Endodermal cell (in vitro differentiated cells): ENCODE results near the gene DNAJA4. TPM values are rescaled to one million over a fixed set of nuclear protein-coding genes. Genes with fewer than 3 reads are reported as not detected.

Experiments used
- DNase-seq: peaks from one replicate; pipeline ENCODE4 v3.0.0-alpha.2; 2017
- H3K27ac ChIP-seq: 2 replicates; pipeline ENCODE4 v1.5.1; 2013; ENCODE audit warnings: mild to moderate bottlenecking, low read depth, low read length, moderate library complexity
- H3K27me3 ChIP-seq: 2 replicates; pipeline ENCODE4 v1.6.1; 2013; ENCODE audit warnings: mild to moderate bottlenecking, low read length, moderate library complexity; ENCODE audit not compliant: insufficient read depth, control insufficient read depth, poor library complexity, severe bottlenecking
- H3K36me3 ChIP-seq: 2 replicates; pipeline ENCODE4 v1.7.0; 2013; ENCODE audit warnings: mild to moderate bottlenecking, low read length, moderate library complexity; ENCODE audit not compliant: control insufficient read depth, insufficient read depth
- H3K4me1 ChIP-seq: one replicate; pipeline ENCODE4 v1.7.0; 2013; ENCODE audit warnings: low read length; ENCODE audit not compliant: control insufficient read depth, insufficient read depth
- H3K4me3 ChIP-seq: 2 replicates; pipeline ENCODE4 v1.5.1; 2013; ENCODE audit warnings: mild to moderate bottlenecking, low read length, moderate library complexity
- H3K9ac ChIP-seq: 2 replicates; pipeline ENCODE4 v1.6.1; 2013; ENCODE audit warnings: mild to moderate bottlenecking, low read length, moderate library complexity; ENCODE audit not compliant: poor library complexity, severe bottlenecking; ENCODE audit errors: extremely low read depth
- H3K9me3 ChIP-seq: 2 replicates; pipeline ENCODE4 v1.6.1; 2013; ENCODE audit warnings: mild to moderate bottlenecking, low read length, moderate library complexity; ENCODE audit not compliant: control insufficient read depth
- H3K27ac Mint-ChIP-seq: 2 replicates; pipeline ENCODE4 v1.8.0; 2020; ENCODE audit warnings: mixed read lengths
- H3K27me3 Mint-ChIP-seq: 2 replicates; pipeline ENCODE4 v1.8.0; 2021; ENCODE audit warnings: mild to moderate bottlenecking, mixed read lengths; ENCODE audit not compliant: insufficient read depth
- H3K36me3 Mint-ChIP-seq: 2 replicates; pipeline ENCODE4 v1.8.0; 2020; ENCODE audit warnings: low read depth, mixed read lengths
- H3K4me1 Mint-ChIP-seq: 2 replicates; pipeline ENCODE4 v1.8.0; 2020; ENCODE audit warnings: mixed read lengths
- H3K4me3 Mint-ChIP-seq: 2 replicates; pipeline ENCODE4 v1.8.0; 2020; ENCODE audit warnings: mild to moderate bottlenecking, moderate library complexity, mixed read lengths
- H3K9me3 Mint-ChIP-seq: 2 replicates; pipeline ENCODE4 v1.8.0; 2020; ENCODE audit warnings: mild to moderate bottlenecking, mixed read lengths
- CTCF ChIP-seq: fragments of 200-600 bp; sonication (generic); conservative IDR thresholded peaks from 2 replicates; pipeline ENCODE4 v1.5.0; 2021; ENCODE audit warnings: antibody characterized with exemption, mild to moderate bottlenecking
- WGBS, 2 experiments: methylation state at CpG; one replicate each; pipeline versions ENCODE4 v1.1.5 to v1.1.7; 2013; ENCODE audit warnings: missing lambda C conversion rate in 2 of 2, mixed read lengths in 1 of 2; ENCODE audit not compliant: insufficient coverage in 1 of 2, insufficient read length in 1 of 2; 5-methylcytosine and 5-hydroxymethylcytosine counted together
- total RNA-seq, 2 donors: library from RNA; stranded (reverse); fragmentation: NEBNext Ultra II Directional in 1 of 2; extraction: Animal tissue kit (Norgen Biotek cat#: 25700) in 1 of 2; gene quantifications; 2 replicates in 1 of 2; 3 replicates in 1 of 2; pipeline ENCODE4 v1.2.1, GENCODE V29; 2021

DNAJA4 gene
- total RNA-seq, 2 donors from 2014 or later = 4.9 to 18.5 TPM

GRCh38 chr15:78315686-78316282 lies 51.4 kb downstream of the DNAJA4 start:
- H3K9me3 ChIP-seq = no peaks in the 10 kb centered on the region
- H3K36me3 ChIP-seq = no peaks in the 10 kb centered on the region
- no peak overlapping the region for H3K4me3 Mint-ChIP-seq
- H3K27ac Mint-ChIP-seq = peak overlapping the region; percentile 88
- H3K27ac ChIP-seq = peak overlapping the region; percentile 97
- H3K9me3 Mint-ChIP-seq = no peaks in the 10 kb centered on the region
- no peaks in the 10 kb centered on the region for H3K36me3 Mint-ChIP-seq
- no peak overlapping the region for H3K9ac ChIP-seq
- peak; percentile 91 for DNase-seq
- WGBS, 2 experiments = 65 to 88% methylated on average over 3 to 7 of the region's 7 CpGs
- H3K4me3 ChIP-seq = no peak overlapping the region
- no peaks in the 10 kb centered on the region for H3K27me3 ChIP-seq
- H3K4me1 ChIP-seq = no peaks in the 10 kb centered on the region
- H3K27me3 Mint-ChIP-seq = no peaks in the 10 kb centered on the region
- TF ChIP-seq CTCF = peak; percentile 84
- H3K4me1 Mint-ChIP-seq = peaks cover 24% of the 10 kb centered on the region

GRCh38 chr15:78316283-78317083 lies 52.1 kb downstream of the DNAJA4 start:
- no peaks in the 10 kb centered on the region for H3K27me3 ChIP-seq
- Mint-ChIP-seq H3K27ac (peak overlapping the region; percentile 88), H3K27me3 (no peaks in the 10 kb centered on the region), H3K4me3 (no peak overlapping the region), H3K4me1 (peaks cover 24% of the 10 kb centered on the region), H3K36me3 (no peaks in the 10 kb centered on the region), H3K9me3 (no peaks in the 10 kb centered on the region)
- no peaks in the 10 kb centered on the region for H3K4me1 ChIP-seq
- H3K4me3 ChIP-seq = no peak overlapping the region
- peak overlapping the region; percentile 97 for H3K27ac ChIP-seq
- WGBS, 2 experiments = 56 to 66% methylated on average over 9 to 17 of the region's 17 CpGs
- H3K9ac ChIP-seq = no peak overlapping the region
- peak; percentile 76 for DNase-seq
- no peaks in the 10 kb centered on the region for H3K9me3 ChIP-seq
- H3K36me3 ChIP-seq = no peaks in the 10 kb centered on the region
- no peak for TF ChIP-seq CTCF

GRCh38 chr15:78317145-78317836 lies 52.9 kb downstream of the DNAJA4 start:
- Histone ChIP-seq H3K27me3 (no peaks in the 10 kb centered on the region), H3K9me3 (no peaks in the 10 kb centered on the region), H3K27ac (peak overlapping the region; percentile 97), H3K4me1 (peaks cover 4% of the 10 kb centered on the region), H3K4me3 (no peak overlapping the region), H3K36me3 (no peaks in the 10 kb centered on the region), H3K9ac (no peak overlapping the region)
- H3K27me3 Mint-ChIP-seq = no peaks in the 10 kb centered on the region
- H3K27ac Mint-ChIP-seq = peak overlapping the region; percentile 88
- peak; percentile 49 for DNase-seq
- peaks cover 31% of the 10 kb centered on the region for H3K4me1 Mint-ChIP-seq
- 94 to 100% methylated on average over 4 to 8 of the region's 8 CpGs for WGBS, 2 experiments
- peak; percentile 29 for TF ChIP-seq CTCF
- H3K9me3 Mint-ChIP-seq = no peaks in the 10 kb centered on the region
- H3K4me3 Mint-ChIP-seq = no peak overlapping the region
- no peaks in the 10 kb centered on the region for H3K36me3 Mint-ChIP-seq
